GM12878 (cell line): ENCODE data around the gene FCHSD2. TPM values are rescaled to one million over a fixed set of nuclear protein-coding genes. Genes with fewer than 3 reads are reported as not detected.
"Not testable (repeated sequence)": the region's sequence is repeated elsewhere in the genome, so short reads cannot be mapped to it uniquely, and the experiment has no call there.

Source experiments
- ATAC-seq: fragments of 200-7000 bp; cut with Tn5 transposase; 3 replicates; pipeline ENCODE4 v1.9.1; 2020; ENCODE audit warnings: mild to moderate bottlenecking, moderate library complexity
- BruUV-seq: library from RNA; stranded (reverse); fragments of 400-500 nt; replicated peaks from 2 replicates; lab custom pipeline; 2021; lab: Mats Ljungman, UMichigan
- CTCF ChIA-PET: fragments of 300-600 bp; sonication (Branson Sonifier 250); formaldehyde crosslinking; extraction: SDS; loops from one replicate; lab custom pipeline; 2021; ENCODE audit warnings: inconsistent platforms; lab: Yijun Ruan, JAX
- POLR2A ChIA-PET: fragments of 350-600 bp; formaldehyde crosslinking; extraction: SDS; loops from one replicate; lab custom pipeline; 2021; ENCODE audit warnings: inconsistent platforms; lab: Charles Lee
- RAD21 ChIA-PET: fragments of 300-600 bp; sonication (Branson Sonifier 250); formaldehyde crosslinking; loops from one replicate; lab custom pipeline; 2023; ENCODE audit warnings: antibody characterized with exemption; ENCODE audit not compliant: unreplicated experiment; lab: Charles Lee
- SMC1A ChIA-PET: fragments of 300-600 bp; sonication (Branson Sonifier 250); formaldehyde crosslinking; loops from one replicate; lab custom pipeline; 2023; ENCODE audit not compliant: unreplicated experiment, uncharacterized antibody; lab: Charles Lee
- DNase-seq: peaks from one replicate; pipeline ENCODE4 v3.0.0-alpha.2; 2011; ENCODE audit warnings: low read depth, low spot score
- FAIRE-seq: peaks from 3 replicates; lab custom pipeline; 2011; peaks lifted over from hg19 to GRCh38; lab: Jason Lieb, UNC
- H2AFZ ChIP-seq: 2 replicates; pipeline ENCODE4 v1.6.0; 2011; ENCODE audit warnings: low read depth, low read length, control low read depth; ENCODE audit not compliant: control insufficient read depth
- H3K27ac ChIP-seq: 2 replicates; pipeline ENCODE4 v1.5.1; 2011; ENCODE audit warnings: control low read depth; ENCODE audit not compliant: control insufficient read depth, insufficient read depth
- H3K27me3 ChIP-seq, 2 experiments: replicated peaks in 1 of 2; 2 replicates each; pipeline versions ENCODE4 v1.6.0 to v1.6.1; 2011; ENCODE audit warnings: low read length in 1 of 2; ENCODE audit not compliant: control insufficient read depth in 2 of 2, insufficient read depth in 2 of 2
- H3K36me3 ChIP-seq, 2 experiments: 2 replicates each; pipeline ENCODE4 v1.5.1; 2011; ENCODE audit warnings: low read length in 1 of 2; ENCODE audit not compliant: control insufficient read depth in 2 of 2, insufficient read depth in 2 of 2
- H3K4me1 ChIP-seq: 2 replicates; pipeline ENCODE4 v1.6.1; 2011; ENCODE audit warnings: mild to moderate bottlenecking, low read length, moderate library complexity, mixed read lengths; ENCODE audit not compliant: control insufficient read depth, insufficient read depth
- H3K4me2 ChIP-seq: 2 replicates; pipeline ENCODE4 v1.6.0; 2011; ENCODE audit warnings: control low read depth; ENCODE audit not compliant: control insufficient read depth, insufficient read depth
- H3K4me3 ChIP-seq: fragments of 200-600 bp; sonication (generic); 2 replicates; pipeline ENCODE4 v1.5.1; 2016
- H3K79me2 ChIP-seq: 2 replicates; pipeline ENCODE4 v1.6.0; 2011; ENCODE audit warnings: low read length; ENCODE audit not compliant: control insufficient read depth, insufficient read depth
- H3K9ac ChIP-seq: 2 replicates; pipeline ENCODE4 v1.8.0; 2011; ENCODE audit warnings: low read length, control low read depth, mixed read lengths; ENCODE audit not compliant: control insufficient read depth, insufficient read depth
- H3K9me3 ChIP-seq: replicated peaks from 3 replicates; pipeline ENCODE4 v1.5.1; 2011; ENCODE audit warnings: mild to moderate bottlenecking, low read length; ENCODE audit not compliant: control insufficient read depth, insufficient read depth
- H4K20me1 ChIP-seq: 2 replicates; pipeline ENCODE4 v1.6.0; 2011; ENCODE audit not compliant: control insufficient read depth, insufficient read depth
- CHD4 ChIP-seq: fragments of 200-600 bp; sonication (generic); IDR thresholded peaks from 2 replicates; pipeline ENCODE4 v1.6.1; 2016; ENCODE audit warnings: mild to moderate bottlenecking
- HDAC2 ChIP-seq: fragments of 200-600 bp; sonication (generic); IDR thresholded peaks from 2 replicates; pipeline ENCODE4 v1.6.1; 2017
- IKZF1 ChIP-seq: fragments of 450-650 bp; conservative IDR thresholded peaks from 2 replicates; pipeline ENCODE4 v1.6.1; 2017; ENCODE audit warnings: antibody characterized with exemption, mild to moderate bottlenecking
- LARP7 ChIP-seq: fragments of 450-650 bp; IDR thresholded peaks from 2 replicates; pipeline ENCODE4 v1.6.1; 2017; ENCODE audit warnings: mild to moderate bottlenecking
- MYB ChIP-seq: fragments of 150-350 bp; IDR thresholded peaks from 2 replicates; pipeline ENCODE4 v1.6.1; 2014; ENCODE audit warnings: mild to moderate bottlenecking, low read depth, low read length, borderline replicate concordance
- MYC ChIP-seq: IDR thresholded peaks from 2 replicates; pipeline ENCODE4 v1.6.1; 2011; ENCODE audit warnings: mild to moderate bottlenecking, low read length, moderate library complexity, inconsistent platforms; ENCODE audit not compliant: insufficient read depth, insufficient replicate concordance, insufficient read length, severe bottlenecking
- NFIC ChIP-seq: IDR thresholded peaks from 2 replicates; pipeline ENCODE4 v1.6.1; 2012; ENCODE audit warnings: low read depth, mild to moderate bottlenecking, inconsistent platforms, low read length, moderate library complexity
- POLR2A ChIP-seq: IDR thresholded peaks from 2 replicates; pipeline ENCODE4 v1.6.1; 2011; ENCODE audit warnings: low read depth, mild to moderate bottlenecking, low read length
- POLR2AphosphoS5 ChIP-seq: IDR thresholded peaks from 2 replicates; pipeline ENCODE4 v1.6.1; 2011; ENCODE audit warnings: mild to moderate bottlenecking, low read length, inconsistent platforms
- SIN3A ChIP-seq: IDR thresholded peaks from 2 replicates; pipeline ENCODE4 v1.6.1; 2012; ENCODE audit warnings: low read depth, low read length, improper control_type of control experiment
- SREBF2 ChIP-seq: IDR thresholded peaks from 2 replicates; pipeline ENCODE4 v1.6.1; 2012; ENCODE audit warnings: mild to moderate bottlenecking, low read length
- SUPT20H ChIP-seq: IDR thresholded peaks from 2 replicates; pipeline ENCODE4 v1.6.1; 2011; ENCODE audit warnings: low read depth, mild to moderate bottlenecking, low read length, moderate library complexity, borderline replicate concordance; ENCODE audit not compliant: control insufficient read depth
- SUZ12 ChIP-seq: fragments of 200-600 bp; sonication (generic); IDR thresholded peaks from one replicate; pipeline ENCODE4 v1.6.1; 2018; ENCODE audit warnings: antibody characterized with exemption, mild to moderate bottlenecking; ENCODE audit not compliant: unreplicated experiment
- TAF1 ChIP-seq: IDR thresholded peaks from 2 replicates; pipeline ENCODE4 v1.6.1; 2011; ENCODE audit warnings: mild to moderate bottlenecking, low read depth, low read length, borderline replicate concordance
- WRNIP1 ChIP-seq: IDR thresholded peaks from 2 replicates; pipeline ENCODE4 v1.6.1; 2011; ENCODE audit warnings: low read depth, low read length, improper control_type of control experiment, borderline replicate concordance
- YY1 ChIP-seq: IDR thresholded peaks from 2 replicates; pipeline ENCODE4 v1.6.1; 2011; ENCODE audit warnings: low read depth, mild to moderate bottlenecking, low read length
- WGBS: methylation state at CpG from one replicate; pipeline ENCODE4 v1.1.6; 2016; ENCODE audit warnings: low lambda C conversion rate; ENCODE audit not compliant: insufficient replicate concordance, insufficient coverage; ENCODE audit errors: missing lambda C conversion rate; 5-methylcytosine and 5-hydroxymethylcytosine counted together
- in situ Hi-C: fragments of 300-500 bp; cut with MboI; formaldehyde crosslinking; loops from 9 replicates; pipeline ENCODE4 v1.14.3; 2018; ENCODE audit warnings: mixed read lengths
- intact Hi-C: fragments of 100-400 bp; cut with micrococcal nuclease; formaldehyde crosslinking; loops from one replicate; pipeline ENCODE4 v1.14.2; 2022; ENCODE audit not compliant: unreplicated experiment
- polyA plus RNA-seq, 11 experiments: library from polyadenylated mRNA; depleted of rRNA in 4 of 11; unstranded in 6 of 11; stranded (reverse) in 5 of 11; fragments of >200 nt; fragmentation: Nextera tagmentation in 4 of 11; fragmentation: Illumina TruSeq in 1 of 11; extraction: Ambion mirVana in 4 of 11; extraction: Trizol in 1 of 11; gene quantifications; 1 replicate in 1 of 11; 2 replicates in 10 of 11; pipeline versions ENCODE4 v1.2.1 to v1.2.3, GENCODE V29; 2011 to 2016; ENCODE audit warnings: inconsistent platforms in 2 of 11, missing spikeins in 2 of 11, low read depth in 1 of 11
- total RNA-seq, 4 experiments: library from RNA; depleted of rRNA in 3 of 4; stranded (reverse); fragments of >200 nt in 3 of 4; fragmentation: Illumina TruSeq in 1 of 4; extraction: Trizol in 1 of 4; gene quantifications; 2 replicates each; pipeline versions ENCODE4 v1.2.1 to v1.2.3, GENCODE V29; 2013 to 2021
- TF ChIP-seq, protein P1 (sequence below): IDR thresholded peaks from 2 replicates; pipeline ENCODE4 v1.6.1; 2012; ENCODE audit warnings: low read length, inconsistent platforms

Gene FCHSD2
- total and polyA plus RNA-seq, 10 of the 15 experiments (the other 5 are each of a cell fraction or from before 2014, with no cell fraction given) = 13.2 to 89.8 (median 47.8) TPM

DNA sequence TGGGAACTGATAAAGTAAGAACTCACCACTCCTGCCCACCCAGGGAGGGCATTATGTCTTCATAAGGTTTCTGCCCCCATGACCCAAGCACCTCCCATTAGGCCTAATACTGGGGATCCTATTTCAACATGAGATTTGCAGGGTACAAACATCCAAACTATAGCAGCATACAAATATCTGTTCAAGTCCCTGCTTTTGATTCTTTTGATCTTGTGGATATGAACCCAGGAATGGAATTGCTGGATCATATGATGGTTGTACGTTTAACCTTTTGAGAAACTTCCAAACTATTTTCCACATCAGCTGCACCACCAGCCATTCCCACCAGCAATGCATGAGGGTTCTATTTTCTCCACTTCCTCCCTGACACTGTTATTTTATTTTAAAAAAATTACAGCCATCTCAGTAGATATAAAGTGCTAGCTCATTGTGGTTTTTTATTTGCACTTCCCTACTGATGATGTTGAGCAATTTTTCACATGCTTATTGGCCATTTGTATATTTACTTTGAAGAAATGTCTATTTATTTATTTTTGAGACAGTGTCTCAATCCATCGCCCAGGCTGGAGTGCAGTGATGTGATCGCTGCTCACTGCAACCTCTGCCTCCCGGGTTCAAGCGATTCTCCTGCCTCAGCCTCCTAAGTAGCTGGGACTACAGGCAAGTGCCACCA is 335.0 kb downstream of the FCHSD2 start:
- no peak overlapping the region for H2AFZ ChIP-seq
- 97% methylated on average over 5 of the region's 5 CpGs for WGBS
- intact Hi-C loops = no loop called here
- peaks cover 13% of the 10 kb centered on the region for H3K79me2 ChIP-seq
- H3K36me3 ChIP-seq = peaks cover 0 to 2% of the 10 kb centered on the region in 2 experiments; a peak in 1 of 4 replicates
- H3K9me3 ChIP-seq = no peaks in the 10 kb centered on the region
- no peaks in the 10 kb centered on the region for H3K27me3 ChIP-seq
- no peak overlapping the region for H3K9ac ChIP-seq
- DNase-seq (no peak), ATAC-seq (no peak), FAIRE-seq (no peak)
- H3K4me1 ChIP-seq = peaks cover 9% of the 10 kb centered on the region
- H4K20me1 ChIP-seq = no peaks in the 10 kb centered on the region
- in situ Hi-C loops = no loop called here
- no peak overlapping the region for H3K4me2 ChIP-seq
- ChIA-PET POLR2A (interaction anchor here (0.6 to 1.4 kb wide), 5 partner anchors 9 to 379 kb away, joined by 3 to 4 read pairs (median 3); no protein-coding TSS in a partner anchor), CTCF (interaction anchor here (0.7 to 1.4 kb wide), 6 partner anchors 12 to 132 kb away, joined by 3 to 7 read pairs (median 3); partner anchors contain the start of gene STARD10), SMC1A (interaction anchor here (1.0 to 1.5 kb wide), 3 partner anchors 9 to 70 kb away, joined by 3 to 5 read pairs (median 5); partner anchors contain the start of gene STARD10), RAD21 (interaction anchor here (0.6 to 1.5 kb wide), 6 partner anchors 9 to 481 kb away, joined by 4 to 5 read pairs (median 4); partner anchors contain the start of gene STARD10)
- H3K4me3 ChIP-seq = no peak overlapping the region
- no peak for TF ChIP-seq IKZF1
- TF ChIP-seq YY1 = no peak
- TF ChIP-seq, protein P1, sequence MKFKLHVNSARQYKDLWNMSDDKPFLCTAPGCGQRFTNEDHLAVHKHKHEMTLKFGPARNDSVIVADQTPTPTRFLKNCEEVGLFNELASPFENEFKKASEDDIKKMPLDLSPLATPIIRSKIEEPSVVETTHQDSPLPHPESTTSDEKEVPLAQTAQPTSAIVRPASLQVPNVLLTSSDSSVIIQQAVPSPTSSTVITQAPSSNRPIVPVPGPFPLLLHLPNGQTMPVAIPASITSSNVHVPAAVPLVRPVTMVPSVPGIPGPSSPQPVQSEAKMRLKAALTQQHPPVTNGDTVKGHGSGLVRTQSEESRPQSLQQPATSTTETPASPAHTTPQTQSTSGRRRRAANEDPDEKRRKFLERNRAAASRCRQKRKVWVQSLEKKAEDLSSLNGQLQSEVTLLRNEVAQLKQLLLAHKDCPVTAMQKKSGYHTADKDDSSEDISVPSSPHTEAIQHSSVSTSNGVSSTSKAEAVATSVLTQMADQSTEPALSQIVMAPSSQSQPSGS = no peak
- TF ChIP-seq NFIC = no peak
- TF ChIP-seq SUZ12 = no peak
- TF ChIP-seq MYC = no peak
- no peak for TF ChIP-seq TAF1
- no peak for TF ChIP-seq POLR2AphosphoS5
- no peak for TF ChIP-seq POLR2A
- TF ChIP-seq CHD4 = no peak
- TF ChIP-seq MYB = no peak
- no peak for TF ChIP-seq SREBF2
- no peak for TF ChIP-seq SIN3A
- no peak for TF ChIP-seq HDAC2
- no peak for TF ChIP-seq SUPT20H
- no peak for TF ChIP-seq WRNIP1
- no peak for TF ChIP-seq LARP7
- H3K27ac ChIP-seq = no peak overlapping the region
- BruUV-seq = no TSS peak

DNA sequence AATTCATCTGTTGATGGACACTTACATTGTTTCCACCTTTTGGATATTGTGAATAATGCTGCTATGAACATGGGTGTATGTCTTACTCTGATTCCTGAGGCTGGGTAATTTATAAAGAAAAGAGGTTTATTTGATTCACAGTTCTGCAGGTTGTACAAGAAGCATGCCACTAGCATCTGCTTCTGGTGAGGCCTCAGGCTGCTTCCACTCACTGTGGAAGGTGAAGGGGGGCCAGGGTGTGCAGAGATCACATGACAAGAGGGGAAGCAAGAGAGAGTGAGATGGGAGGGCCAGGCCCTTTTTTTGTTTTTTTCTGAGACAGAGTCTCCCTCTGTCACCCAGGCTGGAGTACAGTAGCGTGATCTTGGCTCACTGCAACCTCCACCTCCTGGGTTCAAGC is 335.7 kb downstream of the FCHSD2 start:
- intact Hi-C loops, SMC1A ChIA-PET, CTCF ChIA-PET, RAD21 ChIA-PET, H4K20me1 ChIP-seq, ATAC-seq, H3K27ac ChIP-seq, H3K4me3 ChIP-seq, H3K36me3 ChIP-seq, BruUV-seq, FAIRE-seq, in situ Hi-C loops, H3K27me3 ChIP-seq, H3K9me3 ChIP-seq, H3K4me1 ChIP-seq, DNase-seq, POLR2A ChIA-PET, H3K9ac ChIP-seq, H3K79me2 ChIP-seq, H2AFZ ChIP-seq, H3K4me2 ChIP-seq: not testable (repeated sequence)
- 100% methylated on average over 1 of the region's 1 CpG for WGBS
